CD8-positive, alpha-beta memory T cell (primary cell): Measurements from ENCODE around the gene SLC22A5. TPM values are rescaled to one million over a fixed set of nuclear protein-coding genes. Genes with fewer than 3 reads are reported as not detected.

Source experiments
- CTCF ChIA-PET: fragments of 350-600 bp; sonication (Branson Sonifier 250); formaldehyde crosslinking; loops from one replicate; lab custom pipeline; 2021; ENCODE audit warnings: antibody characterized with exemption; lab: Charles Lee
- POLR2A ChIA-PET: fragments of 350-600 bp; sonication (Branson Sonifier 250); formaldehyde crosslinking; loops from one replicate; lab custom pipeline; 2021; ENCODE audit warnings: antibody characterized with exemption; lab: Charles Lee
- DNase-seq, 5 donors: peaks; one replicate each; pipeline versions ENCODE4 v3.0.0 to v3.0.0-alpha.2; 2020 to 2022; ENCODE audit warnings: mixed read lengths in 1 of 5
- H3K27ac ChIP-seq: one replicate; pipeline ENCODE4 v1.7.0; 2013; ENCODE audit warnings: low read depth, mild to moderate bottlenecking, low read length, moderate library complexity
- H3K27me3 ChIP-seq: 2 replicates; pipeline ENCODE4 v1.7.0; 2013; ENCODE audit warnings: low read length, mild to moderate bottlenecking; ENCODE audit not compliant: insufficient read depth, poor library complexity, severe bottlenecking
- H3K36me3 ChIP-seq: 2 replicates; pipeline ENCODE4 v1.7.0; 2013; ENCODE audit warnings: mild to moderate bottlenecking, low read length, moderate library complexity; ENCODE audit not compliant: insufficient read depth
- H3K4me1 ChIP-seq: 2 replicates; pipeline ENCODE4 v1.7.0; 2013; ENCODE audit warnings: mild to moderate bottlenecking, low read length, moderate library complexity; ENCODE audit not compliant: insufficient read depth
- H3K4me3 ChIP-seq: 2 replicates; pipeline ENCODE4 v1.7.0; 2013; ENCODE audit warnings: mild to moderate bottlenecking, low read length
- H3K9me3 ChIP-seq: 2 replicates; pipeline ENCODE4 v1.7.0; 2013; ENCODE audit warnings: mild to moderate bottlenecking, low read length
- H3K27ac Mint-ChIP-seq, 8 donors: one replicate each; pipeline ENCODE4 v1.8.0; 2020 to 2021; ENCODE audit warnings: mixed read lengths in 8 of 8, mild to moderate bottlenecking in 6 of 8, inconsistent platforms in 3 of 8, moderate library complexity in 3 of 8
- H3K27me3 Mint-ChIP-seq, 2 donors: one replicate each; pipeline ENCODE4 v1.8.0; 2020 to 2021; ENCODE audit warnings: mixed read lengths in 2 of 2, mild to moderate bottlenecking in 1 of 2, moderate library complexity in 1 of 2
- H3K36me3 Mint-ChIP-seq, 3 donors: one replicate each; pipeline ENCODE4 v1.8.0; 2020 to 2021; ENCODE audit warnings: mixed read lengths in 3 of 3, inconsistent platforms in 1 of 3, mild to moderate bottlenecking in 1 of 3
- H3K4me1 Mint-ChIP-seq, 3 donors: one replicate each; pipeline ENCODE4 v1.8.0; 2020 to 2021; ENCODE audit warnings: mixed read lengths in 3 of 3, inconsistent platforms in 1 of 3, mild to moderate bottlenecking in 1 of 3
- H3K4me3 Mint-ChIP-seq, 7 donors: one replicate each; pipeline ENCODE4 v1.8.0; 2020 to 2021; ENCODE audit warnings: mixed read lengths in 7 of 7, mild to moderate bottlenecking in 6 of 7, moderate library complexity in 4 of 7, inconsistent platforms in 2 of 7
- H3K9me3 Mint-ChIP-seq, 5 donors: one replicate each; pipeline ENCODE4 v1.8.0; 2020 to 2022; ENCODE audit warnings: mixed read lengths in 5 of 5, mild to moderate bottlenecking in 3 of 5, moderate library complexity in 2 of 5, inconsistent platforms in 1 of 5
- polyA plus RNA-seq: library from polyadenylated mRNA; unstranded; fragments of 300-500 nt; fragmentation: Illumina TruSeq; gene quantifications from one replicate; pipeline ENCODE4 v1.2.3, GENCODE V29; 2021
- total RNA-seq, 2 experiments: library from RNA; stranded (reverse); gene quantifications; one replicate each; pipeline ENCODE4 v1.2.3, GENCODE V29; 2021

SLC22A5 gene
- total and polyA plus RNA-seq, 3 experiments from 2014 or later: 2.5 to 5.9 (median 5.2) TPM

DNA sequence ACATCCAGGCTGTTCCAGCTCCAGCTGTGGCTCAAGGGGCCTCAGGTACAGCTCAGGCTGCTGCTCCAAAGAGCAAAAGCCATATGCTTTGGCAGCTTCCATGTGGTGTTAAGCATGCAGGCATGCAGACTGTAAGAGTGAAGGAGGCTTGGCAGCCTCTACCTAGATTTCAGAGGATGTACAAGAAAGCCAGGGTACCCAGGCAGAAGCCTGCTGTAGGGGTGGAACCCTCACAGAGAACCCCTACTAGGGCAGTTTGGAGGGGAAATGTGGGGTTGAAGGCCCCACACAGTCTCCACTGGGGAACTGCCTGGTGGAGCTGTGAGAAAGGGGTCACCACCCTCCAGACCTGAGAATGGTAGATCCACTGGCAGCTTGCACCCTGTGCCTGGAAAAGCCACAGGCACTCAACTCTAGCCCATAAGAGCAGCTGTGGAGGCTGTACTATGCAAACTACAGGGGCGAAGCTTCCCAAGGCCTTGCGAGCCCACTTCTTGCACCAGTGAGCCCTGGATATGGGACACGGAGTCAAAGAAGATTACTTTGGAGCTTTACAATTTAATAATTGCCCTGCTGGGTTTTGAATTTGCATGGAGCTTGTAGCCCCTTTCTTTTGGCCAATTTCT lies 14.3 kb upstream of the SLC22A5 start:
- no peaks in the 10 kb centered on the region for H3K9me3 ChIP-seq
- Mint-ChIP-seq H3K27me3 (peaks cover 0 to 5% of the 10 kb centered on the region in 2 donors), H3K36me3 (peaks cover 3 to 6% (median 5%) of the 10 kb centered on the region in 3 donors), H3K4me1 (no peaks in the 10 kb centered on the region), H3K4me3 (peak overlapping the region in 1 of 7 donors; percentile 6), H3K9me3 (peaks cover 0 to 2% (median 0%) of the 10 kb centered on the region in 5 donors), H3K27ac (no peak overlapping the region)
- H3K27ac ChIP-seq: no peak overlapping the region
- ChIA-PET CTCF (interaction anchor here (1.2 kb wide), 1 partner anchor 12 kb away, joined by 3 read pairs; no protein-coding TSS in a partner anchor), POLR2A (no interaction called here)
- no peaks in the 10 kb centered on the region for H3K36me3 ChIP-seq
- DNase-seq: no peak
- no peaks in the 10 kb centered on the region for H3K4me1 ChIP-seq
- H3K4me3 ChIP-seq: no peak overlapping the region
- H3K27me3 ChIP-seq: no peaks in the 10 kb centered on the region

DNA sequence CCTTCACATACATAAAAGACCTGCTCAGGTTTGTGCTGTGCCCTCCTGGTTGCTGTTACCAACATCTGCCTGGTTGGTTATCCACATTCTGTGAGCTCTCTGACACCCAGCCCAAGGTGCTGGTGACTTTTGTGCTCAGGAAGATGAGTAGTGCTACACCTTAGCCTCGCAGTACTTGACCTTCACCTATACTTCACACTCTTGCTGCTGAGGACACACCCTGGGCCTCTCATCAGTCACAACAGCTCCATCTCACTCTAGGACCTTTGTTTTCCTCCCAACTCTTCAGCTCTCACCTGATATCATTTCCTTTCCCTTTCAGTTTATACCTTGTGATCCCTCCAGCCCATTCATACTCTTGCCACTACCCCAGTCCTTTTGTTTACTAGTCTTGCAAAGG lies 10.7 kb upstream of the SLC22A5 start:
- ChIA-PET POLR2A (no interaction called here), CTCF (no interaction called here)
- Mint-ChIP-seq H3K27me3 (peaks cover 0 to 5% of the 10 kb centered on the region in 2 donors), H3K36me3 (peaks cover 0 to 5% (median 5%) of the 10 kb centered on the region in 3 donors), H3K9me3 (no peaks in the 10 kb centered on the region), H3K27ac (no peak overlapping the region), H3K4me3 (no peak overlapping the region), H3K4me1 (no peaks in the 10 kb centered on the region)
- Histone ChIP-seq H3K4me3 (no peak overlapping the region), H3K27ac (no peak overlapping the region), H3K4me1 (no peaks in the 10 kb centered on the region), H3K27me3 (no peaks in the 10 kb centered on the region), H3K9me3 (no peaks in the 10 kb centered on the region), H3K36me3 (no peaks in the 10 kb centered on the region)
- no peak for DNase-seq

GRCh38 chr5:132362086-132362485 lies 7.4 kb upstream of the SLC22A5 start:
- no peaks in the 10 kb centered on the region for H3K27me3 ChIP-seq
- no peak for DNase-seq
- no peaks in the 10 kb centered on the region for H3K36me3 ChIP-seq
- ChIA-PET CTCF (no interaction called here), POLR2A (no interaction called here)
- Mint-ChIP-seq H3K27ac (no peak overlapping the region), H3K27me3 (no peaks in the 10 kb centered on the region), H3K36me3 (peaks cover 0 to 8% (median 5%) of the 10 kb centered on the region in 3 donors), H3K4me3 (no peak overlapping the region), H3K9me3 (no peaks in the 10 kb centered on the region), H3K4me1 (no peaks in the 10 kb centered on the region)
- H3K9me3 ChIP-seq: no peaks in the 10 kb centered on the region
- H3K4me3 ChIP-seq: no peak overlapping the region
- no peaks in the 10 kb centered on the region for H3K4me1 ChIP-seq
- H3K27ac ChIP-seq: no peak overlapping the region

DNA sequence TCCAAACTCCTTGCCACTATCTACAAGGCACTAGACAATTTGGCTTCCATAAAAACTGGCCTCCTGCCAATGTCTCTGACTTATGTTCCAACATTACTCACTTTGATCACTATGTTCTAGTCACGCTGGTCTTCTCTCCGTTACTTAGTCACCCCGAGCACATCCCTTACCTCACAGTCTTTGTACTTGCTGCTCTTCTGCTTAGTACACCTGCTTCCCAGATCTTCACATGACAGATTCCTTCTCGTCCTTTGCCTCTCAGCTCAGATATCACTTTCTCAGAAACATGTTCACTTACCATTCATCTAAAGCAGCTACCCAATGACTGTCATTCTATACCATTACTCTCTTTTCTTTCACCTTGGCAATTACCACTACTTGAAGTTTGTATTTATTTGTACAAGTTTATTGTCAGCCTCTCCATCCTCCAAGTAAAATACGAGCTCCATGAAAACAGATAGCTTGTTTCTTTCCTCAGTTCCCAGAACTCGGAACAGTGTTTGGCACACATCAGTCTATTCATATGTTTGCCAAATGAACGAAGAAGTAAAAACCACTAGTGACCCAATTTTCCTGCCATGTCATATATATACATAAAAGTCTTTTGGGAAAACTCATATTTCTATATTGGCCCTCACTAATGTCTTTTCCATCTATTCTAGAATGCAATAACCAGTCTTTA lies 5.9 kb upstream of the SLC22A5 start:
- ChIA-PET POLR2A (no interaction called here), CTCF (no interaction called here)
- Histone ChIP-seq H3K27me3 (no peaks in the 10 kb centered on the region), H3K36me3 (no peaks in the 10 kb centered on the region), H3K9me3 (no peaks in the 10 kb centered on the region), H3K27ac (no peak overlapping the region), H3K4me3 (no peak overlapping the region), H3K4me1 (no peaks in the 10 kb centered on the region)
- no peak overlapping the region for H3K27ac Mint-ChIP-seq
- H3K27me3 Mint-ChIP-seq: no peaks in the 10 kb centered on the region
- no peaks in the 10 kb centered on the region for H3K4me1 Mint-ChIP-seq
- no peak for DNase-seq
- H3K36me3 Mint-ChIP-seq: peaks cover 0 to 8% (median 5%) of the 10 kb centered on the region in 3 donors
- H3K4me3 Mint-ChIP-seq: no peak overlapping the region
- no peaks in the 10 kb centered on the region for H3K9me3 Mint-ChIP-seq

- H3K27me3 ChIP-seq: no peaks in the 10 kb centered on the region
- H3K4me1 ChIP-seq: peaks cover 5% of the 10 kb centered on the region
- no peak for DNase-seq
- H3K4me3 ChIP-seq: no peak overlapping the region
- no peaks in the 10 kb centered on the region for H3K9me3 ChIP-seq
- ChIA-PET CTCF (no interaction called here), POLR2A (no interaction called here)
- H3K36me3 ChIP-seq: no peaks in the 10 kb centered on the region
- H3K4me3 Mint-ChIP-seq: no peak overlapping the region
- no peaks in the 10 kb centered on the region for H3K9me3 Mint-ChIP-seq
- no peak overlapping the region for H3K27ac Mint-ChIP-seq
- peaks cover 0 to 10% (median 5%) of the 10 kb centered on the region in 3 donors for H3K36me3 Mint-ChIP-seq
- no peaks in the 10 kb centered on the region for H3K27me3 Mint-ChIP-seq
- no peak overlapping the region for H3K27ac ChIP-seq
- peaks cover 4 to 6% (median 5%) of the 10 kb centered on the region in 3 donors for H3K4me1 Mint-ChIP-seq
These were observed 5.2 kb upstream of the SLC22A5 start for GRCh38 chr5:132364319-132364718.

GRCh38 chr5:132365213-132365612 lies 4.3 kb upstream of the SLC22A5 start:
- Histone ChIP-seq H3K27me3 (no peaks in the 10 kb centered on the region), H3K36me3 (no peaks in the 10 kb centered on the region), H3K4me3 (no peak overlapping the region), H3K4me1 (peaks cover 8% of the 10 kb centered on the region), H3K27ac (no peak overlapping the region), H3K9me3 (no peaks in the 10 kb centered on the region)
- no peak overlapping the region for H3K4me3 Mint-ChIP-seq
- no peaks in the 10 kb centered on the region for H3K9me3 Mint-ChIP-seq
- peaks cover 4 to 6% (median 5%) of the 10 kb centered on the region in 3 donors for H3K4me1 Mint-ChIP-seq
- no peak for DNase-seq
- ChIA-PET CTCF (no interaction called here), POLR2A (no interaction called here)
- no peaks in the 10 kb centered on the region for H3K27me3 Mint-ChIP-seq
- no peak overlapping the region for H3K27ac Mint-ChIP-seq
- H3K36me3 Mint-ChIP-seq: peaks cover 0 to 10% (median 5%) of the 10 kb centered on the region in 3 donors

DNA sequence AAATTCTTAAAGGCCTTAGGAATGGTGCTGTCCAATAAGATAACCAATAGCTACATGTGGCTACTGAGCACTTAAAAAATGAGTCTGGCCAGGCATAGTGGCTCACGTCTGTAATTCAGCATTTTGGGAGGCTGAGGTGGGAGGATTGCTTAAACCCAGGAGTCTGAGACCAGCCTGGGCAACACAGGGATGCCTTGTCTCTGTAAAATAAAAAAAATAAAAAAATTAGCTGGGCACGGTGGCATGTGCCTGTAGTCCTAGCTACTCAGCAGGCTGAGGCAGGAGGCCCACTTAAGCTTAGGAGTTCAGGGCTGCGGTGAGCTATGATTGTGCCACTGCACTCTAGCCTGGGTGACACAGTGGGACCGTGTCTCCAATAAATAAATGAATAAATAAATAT lies 1.3 kb upstream of the SLC22A5 start:
- Histone ChIP-seq H3K27me3 (no peaks in the 10 kb centered on the region), H3K27ac (no peak overlapping the region), H3K4me1 (peaks cover 27% of the 10 kb centered on the region), H3K36me3 (no peaks in the 10 kb centered on the region), H3K9me3 (no peaks in the 10 kb centered on the region), H3K4me3 (no peak overlapping the region)
- POLR2A ChIA-PET: interaction anchor here (0.8 to 2.2 kb wide), 3 partner anchors 110 to 128 kb away, joined by 3 to 12 read pairs (median 4); partner anchors contain the start of gene IRF1
- no peaks in the 10 kb centered on the region for H3K9me3 Mint-ChIP-seq
- H3K4me1 Mint-ChIP-seq: peaks cover 17 to 30% (median 29%) of the 10 kb centered on the region in 3 donors
- H3K27ac Mint-ChIP-seq: peak overlapping the region in 1 of 8 donors; percentile 50
- H3K4me3 Mint-ChIP-seq: peak overlapping the region in 2 of 7 donors; percentile 23 to 60
- DNase-seq: no peak
- H3K36me3 Mint-ChIP-seq: peaks cover 0 to 8% (median 3%) of the 10 kb centered on the region in 3 donors
- CTCF ChIA-PET: interaction anchor here (1.1 to 4.6 kb wide), 5 partner anchors 43 to 305 kb away, joined by 3 to 16 read pairs (median 3); no protein-coding TSS in a partner anchor
- H3K27me3 Mint-ChIP-seq: no peaks in the 10 kb centered on the region

- Mint-ChIP-seq H3K27ac (peak overlapping the region in 6 of 8 donors; percentile 4 to 87 (median 75)), H3K4me1 (peaks cover 17 to 30% (median 29%) of the 10 kb centered on the region in 3 donors), H3K4me3 (peak overlapping the region; percentile 67 to 92 (median 83)), H3K27me3 (no peaks in the 10 kb centered on the region), H3K9me3 (no peaks in the 10 kb centered on the region), H3K36me3 (peaks cover 0 to 5% (median 0%) of the 10 kb centered on the region in 3 donors)
- Histone ChIP-seq H3K9me3 (no peaks in the 10 kb centered on the region), H3K27me3 (no peaks in the 10 kb centered on the region), H3K4me1 (peaks cover 27% of the 10 kb centered on the region), H3K27ac (peak overlapping the region; percentile 69), H3K4me3 (peak overlapping the region; percentile 74), H3K36me3 (no peaks in the 10 kb centered on the region)
- ChIA-PET CTCF (interaction anchor here (0.6 to 4.6 kb wide), 10 partner anchors 18 to 308 kb away, joined by 3 to 16 read pairs (median 3); partner anchors contain the start of gene IRF1), POLR2A (interaction anchor here (0.6 to 2.2 kb wide), 9 partner anchors 42 to 683 kb away, joined by 3 to 12 read pairs (median 4); partner anchors contain the start of genes HSPA4 and IRF1)
- DNase-seq: no peak
These were observed 470 bp upstream of the SLC22A5 start for GRCh38 chr5:132369007-132369473.
